Dedifferentiated amniotic fluid mesenchymal stem cell (primary cell): ENCODE results near the gene CPNE9.

Experiments used
- DNase-seq: peaks from one replicate; pipeline ENCODE4 v3.0.0-alpha.2; 2016; ENCODE audit errors: extremely low spot score

Gene CPNE9

DNA sequence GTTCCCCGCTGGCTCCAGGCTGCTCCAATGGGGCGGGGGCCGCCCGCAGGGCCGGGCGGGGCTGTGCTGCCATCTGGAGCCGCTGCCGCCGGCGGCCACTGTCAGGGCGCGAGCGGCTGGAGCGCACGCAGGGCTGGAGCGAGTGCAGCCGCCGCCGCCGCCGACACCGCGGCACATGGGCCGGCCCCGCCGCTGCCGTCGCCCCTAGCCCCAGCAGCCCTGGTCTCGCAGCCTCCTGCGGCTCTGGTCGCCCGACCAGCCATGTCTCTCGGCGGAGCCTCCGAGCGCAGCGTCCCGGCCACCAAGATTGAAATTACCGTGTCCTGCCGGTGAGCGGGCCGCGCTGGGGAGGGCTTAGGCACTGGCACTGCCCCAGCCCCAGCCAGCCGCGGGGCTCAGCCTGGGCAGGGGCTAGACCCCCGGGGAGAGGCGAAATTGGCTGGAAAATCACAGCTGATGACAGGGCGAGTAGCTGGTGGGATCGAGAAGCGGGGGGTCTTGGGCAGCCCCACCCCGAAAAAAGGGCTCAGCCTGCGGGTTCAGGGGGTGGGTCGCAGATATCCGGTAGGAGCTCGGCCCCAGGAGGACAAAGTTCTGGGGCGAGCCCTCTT, at the start of gene CPNE9:
CPNE9 (plus strand) TSS at position 98 of the 611 bp plus-strand sequence; CDS start at position 262, 164 bp downstream.
- DNase-seq, result no peak

DNA sequence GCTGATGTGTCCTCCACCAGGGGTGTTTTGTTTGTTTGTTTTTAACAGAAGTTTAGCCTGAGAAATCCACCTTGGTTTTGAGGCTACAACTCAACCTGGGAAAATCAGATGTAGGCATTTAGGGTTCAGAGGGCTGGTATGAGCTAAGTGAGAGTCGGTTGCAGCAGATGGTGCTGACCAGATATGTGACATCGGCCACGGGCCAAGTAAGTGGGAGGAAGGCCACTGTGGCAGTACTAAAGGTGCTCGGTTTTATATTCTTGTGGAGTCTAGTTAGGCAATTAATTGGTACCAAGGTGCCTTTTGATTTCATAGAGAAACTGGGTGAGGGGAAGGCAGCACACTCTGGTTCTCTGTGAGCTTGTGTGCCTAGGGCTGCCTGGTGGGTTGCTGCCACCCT, 43.8 kb upstream of the CPNE9 start:
- no peak for DNase-seq

DNA sequence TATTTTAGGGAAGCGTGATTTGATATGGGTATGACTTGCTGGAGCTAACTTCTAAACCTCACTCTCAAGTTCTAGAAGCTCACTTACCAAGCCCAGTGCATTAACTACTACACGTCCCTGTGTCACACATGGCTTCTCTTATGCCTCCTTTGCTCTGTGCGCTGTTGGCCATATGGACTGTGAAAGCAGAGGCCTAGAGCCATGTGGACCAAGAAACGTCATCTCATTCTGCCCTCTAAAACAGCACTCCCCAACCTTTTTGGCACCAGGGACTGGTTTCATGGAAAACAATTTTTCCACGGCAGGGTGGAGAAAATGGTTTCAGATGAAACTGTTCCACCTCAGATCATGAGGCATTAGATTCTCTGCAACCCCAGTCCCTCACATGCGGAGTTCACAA, 42.7 kb upstream of the CPNE9 start:
- no peak for DNase-seq

DNA sequence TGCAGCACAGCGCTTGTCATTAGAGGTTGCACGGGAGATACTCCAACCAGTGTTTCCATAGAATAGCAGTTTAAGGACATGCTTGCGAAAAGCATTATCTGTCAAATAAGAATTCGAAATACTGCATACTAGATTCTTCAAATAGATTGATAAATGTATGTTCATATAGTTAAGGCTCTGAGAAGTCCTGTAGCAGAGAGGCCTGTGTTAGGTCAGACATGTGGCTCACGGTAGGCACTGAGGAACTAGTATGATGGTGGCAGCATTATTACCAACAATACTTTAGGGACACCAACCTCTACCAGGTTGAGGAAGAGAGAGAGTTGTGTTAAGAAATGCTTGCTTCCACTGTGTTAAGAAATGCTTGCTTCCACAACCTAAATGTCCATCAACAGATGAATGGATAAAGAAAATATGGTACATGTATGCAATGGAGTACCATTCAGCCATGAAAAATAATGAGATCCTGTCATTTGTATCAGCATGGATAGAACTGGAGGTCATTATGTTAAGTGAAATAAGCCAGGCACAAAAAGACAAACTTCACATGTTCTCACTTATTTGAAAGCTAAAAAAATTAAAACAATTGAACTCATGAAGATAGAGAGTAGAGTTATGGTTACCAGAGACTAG, 39.4 kb upstream of the CPNE9 start:
- DNase-seq, result no peak

- DNase-seq, result no peak
Measured at GRCh38 chr3:9666704-9667445, 36.8 kb upstream of the CPNE9 start.

DNA sequence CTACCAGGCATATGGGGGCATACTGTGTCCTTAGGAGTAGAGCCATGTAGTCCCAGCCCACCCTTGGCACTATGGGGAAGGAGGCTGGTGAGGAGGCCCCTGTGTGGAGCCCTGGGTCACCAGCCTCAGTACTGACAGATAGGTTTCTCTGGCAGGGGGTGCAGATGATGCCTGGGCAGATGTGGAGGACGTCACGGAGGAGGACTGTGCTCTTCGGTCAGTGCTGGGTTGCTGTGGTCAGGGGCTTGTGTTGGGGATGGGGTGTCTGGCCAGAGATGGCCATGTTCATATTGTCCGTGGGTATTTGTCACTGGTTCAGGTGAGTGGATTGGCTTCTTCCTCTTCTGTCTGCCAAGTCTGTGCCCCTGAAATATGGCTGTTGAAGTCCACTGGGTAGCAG, 34.4 kb upstream of the CPNE9 start:
- DNase-seq, result no peak

DNA sequence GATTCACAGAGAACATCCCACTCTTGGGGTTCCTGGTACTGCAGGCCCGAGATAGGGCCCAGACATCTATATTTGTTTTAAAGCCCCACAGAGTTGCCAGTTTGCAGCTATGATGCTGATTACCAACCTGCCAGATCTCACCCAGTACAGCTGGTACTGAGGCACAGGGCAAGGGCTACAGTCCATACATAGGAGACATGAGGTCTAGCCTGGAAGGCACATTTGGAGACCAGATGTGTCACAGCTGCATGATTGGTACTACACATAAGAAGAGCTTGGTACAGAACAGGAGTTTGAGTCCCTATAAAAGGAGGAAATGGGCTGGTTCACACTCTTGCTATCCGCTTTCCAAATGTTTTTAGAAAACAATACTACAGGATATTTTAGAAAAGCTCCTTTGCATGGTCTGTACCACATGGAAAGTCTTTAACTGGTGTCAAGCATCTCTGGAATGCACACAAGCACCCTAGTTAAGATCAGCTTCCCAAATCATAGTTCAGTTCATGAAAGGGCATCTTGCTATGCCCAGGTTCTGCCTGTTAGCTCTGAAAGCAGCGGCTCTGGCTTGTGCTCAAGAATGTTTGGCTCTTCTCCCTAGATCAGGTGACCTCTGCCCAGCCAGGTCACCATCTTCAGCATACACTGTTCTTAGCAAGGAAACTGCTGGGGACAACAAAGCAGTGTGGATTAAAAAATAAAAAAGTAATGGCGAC, 33.8 kb upstream of the CPNE9 start:
- no peak for DNase-seq

- DNase-seq, result no peak
Measured at GRCh38 chr3:9673082-9673481, 30.6 kb upstream of the CPNE9 start.

- no peak for DNase-seq
Measured at GRCh38 chr3:9673752-9674151, 29.9 kb upstream of the CPNE9 start.

GRCh38 chr3:9675736-9676290, 27.8 kb upstream of the CPNE9 start:
- DNase-seq, result no peak

DNA sequence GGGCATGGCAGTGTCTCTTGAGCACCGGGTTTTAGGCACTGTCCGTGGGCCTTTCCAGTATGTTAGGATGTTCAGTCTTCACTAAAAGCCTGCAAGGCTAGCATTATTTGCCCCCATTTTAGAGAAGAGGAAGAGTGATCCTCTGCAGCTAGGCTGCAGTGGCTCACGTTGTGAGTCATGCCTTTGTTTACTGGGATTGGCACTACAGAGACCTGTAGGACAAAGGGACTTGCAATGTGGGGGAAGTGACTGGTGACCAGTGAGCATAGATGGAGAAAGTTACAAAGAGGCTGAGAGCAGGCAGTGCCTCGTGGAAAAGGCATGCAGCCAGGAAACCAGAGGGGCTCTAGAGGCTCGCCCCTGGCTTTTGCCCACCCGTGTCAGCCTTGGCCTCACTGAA, 26.8 kb upstream of the CPNE9 start:
- DNase-seq, result no peak

DNA sequence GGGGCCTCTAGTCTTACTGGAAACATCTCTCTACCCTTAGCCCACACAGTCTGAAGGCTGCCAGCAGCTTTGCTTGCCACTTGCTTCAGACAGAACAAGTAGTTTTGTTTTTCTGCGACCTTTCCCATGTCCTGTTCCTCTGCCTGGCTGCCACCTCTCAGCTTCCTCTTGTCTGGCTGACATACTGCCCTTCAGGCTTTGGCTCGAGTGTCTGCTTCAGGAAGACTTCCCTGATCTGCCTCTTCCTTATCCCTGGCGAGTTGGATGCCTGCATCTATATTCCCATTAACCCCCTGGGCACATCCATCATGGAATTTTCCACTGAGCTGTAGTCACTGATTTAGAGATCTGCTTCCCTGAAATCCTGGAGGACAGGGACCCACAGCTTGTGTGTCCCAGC, 25.1 kb upstream of the CPNE9 start:
- DNase-seq, result no peak

DNA sequence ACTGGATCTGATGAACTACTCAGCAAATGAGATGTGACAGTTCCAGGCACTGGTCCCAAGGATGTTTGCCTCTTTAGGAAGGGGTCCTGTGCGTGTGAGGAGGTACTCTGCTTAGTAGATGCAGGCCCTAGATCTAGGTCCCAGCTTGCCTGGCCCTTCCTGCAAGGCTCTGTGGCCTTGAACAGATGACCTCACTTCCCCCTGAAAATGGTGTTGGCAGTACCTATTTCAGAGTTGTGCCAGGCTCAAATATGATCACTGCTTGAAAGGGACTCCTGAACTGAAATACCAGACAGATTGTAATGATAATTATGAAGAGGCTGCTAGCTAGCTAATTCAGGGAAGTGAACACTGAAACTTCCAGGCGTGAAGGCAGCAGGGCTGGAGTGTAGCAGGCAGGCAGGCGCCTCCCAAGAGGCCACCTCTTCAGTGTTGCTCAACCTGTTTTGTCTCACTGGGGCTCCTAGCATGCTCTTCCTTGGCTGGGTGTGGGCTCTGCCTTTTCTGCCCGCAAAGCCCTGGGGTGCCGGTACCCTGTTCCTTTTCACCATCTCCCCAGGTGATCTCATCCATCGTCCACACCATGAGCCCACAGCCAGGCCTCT, 24.1 kb upstream of the CPNE9 start:
- no peak for DNase-seq

GRCh38 chr3:9681011-9681722, 22.5 kb upstream of the CPNE9 start:
- no peak for DNase-seq

- no peak for DNase-seq
Measured at GRCh38 chr3:9681723-9682081, 21.9 kb upstream of the CPNE9 start.

DNA sequence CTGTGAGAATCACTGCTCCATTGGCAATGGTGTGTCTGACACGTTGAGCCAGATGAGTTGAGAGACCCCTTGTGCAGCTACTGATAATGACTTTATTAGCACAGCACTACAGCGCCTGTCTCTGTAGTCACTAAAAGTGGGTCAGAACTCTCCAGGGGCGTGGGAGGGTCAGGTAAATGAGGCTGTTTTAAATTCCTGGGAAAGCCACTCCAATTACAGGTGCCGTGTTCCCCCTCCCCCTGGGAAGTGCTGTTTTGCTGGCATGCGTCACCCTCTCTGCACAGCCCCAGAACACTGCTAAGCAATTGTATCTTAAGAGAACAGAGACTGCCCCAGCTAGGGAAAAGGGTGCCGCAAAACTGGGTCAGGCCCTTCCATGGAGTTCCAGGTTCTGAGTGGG, 21.5 kb upstream of the CPNE9 start:
- no peak for DNase-seq

DNA sequence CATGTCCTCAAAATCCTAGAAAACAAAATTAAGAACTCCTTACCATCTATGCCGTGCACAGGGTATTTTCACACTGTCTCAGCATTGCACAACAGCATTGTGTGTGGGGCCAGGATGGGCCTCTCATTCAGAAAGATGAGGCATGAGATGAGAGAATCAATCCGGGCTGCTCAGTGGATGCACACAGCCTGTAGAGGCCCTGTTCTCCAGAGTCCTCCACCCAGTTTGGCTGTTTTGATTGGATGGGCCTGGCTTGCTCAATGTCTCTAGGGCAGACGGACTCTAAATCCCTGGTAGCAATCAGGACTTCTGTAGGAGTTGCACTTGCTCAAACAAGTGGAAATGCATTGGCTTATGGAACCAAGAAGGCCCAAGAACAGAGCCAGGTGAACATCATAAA, 20.2 kb upstream of the CPNE9 start:
- no peak for DNase-seq

GRCh38 chr3:9685216-9686049, 18.2 kb upstream of the CPNE9 start:
- no peak for DNase-seq

GRCh38 chr3:9686050-9686550, 17.5 kb upstream of the CPNE9 start:
- DNase-seq, result no peak

- no peak for DNase-seq
Measured at GRCh38 chr3:9686703-9687102, 16.9 kb upstream of the CPNE9 start.
